ENCODE data around the gene CORT.
A peak's percentile ranks its signal among the peaks of the same experiment; 100 is the strongest.
"Not testable (repeated sequence)": the region's sequence is repeated elsewhere in the genome, so short reads cannot be mapped to it uniquely, and the experiment has no call there.

The CORT gene

DNA sequence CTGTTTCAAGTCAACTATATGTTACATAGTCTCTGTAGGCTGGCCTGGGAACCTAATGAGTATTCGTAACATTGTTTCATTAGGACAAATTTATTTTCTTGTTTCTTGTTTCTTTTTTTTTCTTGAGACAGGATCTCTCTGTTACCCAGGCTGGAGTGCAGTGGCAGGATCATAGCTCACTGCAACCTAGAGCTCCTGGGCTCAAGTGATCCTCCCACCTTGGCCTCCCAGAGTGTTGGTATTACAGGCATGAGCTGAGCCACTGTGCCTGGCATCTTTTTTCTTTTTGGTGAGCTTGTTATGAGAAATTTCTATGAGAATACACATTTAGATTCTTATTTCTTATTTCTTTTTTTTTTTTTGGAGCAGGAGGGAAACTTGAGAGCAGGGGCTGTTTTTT is 12.8 kb upstream of the CORT start:
- no peak for DNase-seq

DNA sequence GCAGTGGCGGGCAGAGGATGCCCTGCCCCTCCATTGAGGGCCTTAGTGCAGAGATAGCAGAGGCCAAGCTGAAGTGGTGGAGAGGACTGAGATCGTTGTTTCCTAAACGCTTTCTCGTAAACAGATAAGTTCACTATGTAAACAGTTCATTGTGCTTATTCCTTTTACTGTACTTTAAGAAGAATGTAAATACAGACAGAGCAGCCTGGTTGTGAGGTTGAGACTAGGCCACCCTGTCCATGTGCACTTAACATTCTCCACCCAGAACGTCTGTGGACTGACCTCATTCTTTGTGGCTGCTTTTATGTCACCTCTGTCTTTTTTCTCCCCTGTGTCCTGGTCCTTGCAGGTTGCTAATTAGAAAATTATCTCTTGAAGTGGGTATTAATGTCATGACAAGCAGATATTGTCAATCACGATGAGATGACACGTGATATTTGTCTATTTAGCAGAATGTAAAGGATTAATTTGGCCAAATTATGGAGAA is 11.1 kb upstream of the CORT start:
- no peak for DNase-seq

GRCh38 chr1:10440305-10440704 is 9.5 kb upstream of the CORT start:
- no peak for DNase-seq

- DNase-seq = no peak
Measured at GRCh38 chr1:10440794-10441193, 9.0 kb upstream of the CORT start.

GRCh38 chr1:10444248-10444647 is 5.6 kb upstream of the CORT start:
- DNase-seq = no peak

DNA sequence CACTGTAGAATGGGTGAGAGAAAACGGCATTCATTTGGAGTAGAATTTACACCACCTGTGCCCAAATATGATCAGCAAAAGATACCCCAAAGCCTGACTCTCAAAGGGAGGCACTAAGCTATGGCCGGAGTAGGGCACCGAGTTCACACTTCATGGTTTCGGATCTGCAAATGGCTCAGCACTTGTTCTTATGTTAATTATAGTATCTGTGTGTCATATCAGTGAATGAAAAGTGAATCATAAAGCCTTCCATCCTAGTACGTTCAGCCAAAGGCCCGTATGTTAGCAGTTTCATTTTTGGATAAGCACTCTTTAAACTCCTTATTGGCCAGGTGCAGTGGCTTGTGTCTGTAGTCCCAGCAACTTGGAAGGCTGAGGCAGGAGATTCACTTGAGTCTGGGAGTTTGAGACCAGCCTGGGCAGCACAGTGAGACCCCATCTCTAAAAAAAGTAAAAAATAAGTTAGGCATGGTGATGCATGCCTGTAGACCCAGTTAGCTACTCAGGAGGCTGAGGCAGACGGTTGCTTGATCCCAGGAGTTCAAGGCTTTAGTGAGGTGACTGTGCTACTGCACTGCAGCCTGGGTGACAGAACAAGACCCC is 4.9 kb upstream of the CORT start:
- no peak for DNase-seq

GRCh38 chr1:10446790-10447422 is 2.9 kb upstream of the CORT start:
- DNase-seq = no peak

GRCh38 chr1:10450156-10450814 is 454 bp downstream of the CORT start:
- DNase-seq = no peak

DNA sequence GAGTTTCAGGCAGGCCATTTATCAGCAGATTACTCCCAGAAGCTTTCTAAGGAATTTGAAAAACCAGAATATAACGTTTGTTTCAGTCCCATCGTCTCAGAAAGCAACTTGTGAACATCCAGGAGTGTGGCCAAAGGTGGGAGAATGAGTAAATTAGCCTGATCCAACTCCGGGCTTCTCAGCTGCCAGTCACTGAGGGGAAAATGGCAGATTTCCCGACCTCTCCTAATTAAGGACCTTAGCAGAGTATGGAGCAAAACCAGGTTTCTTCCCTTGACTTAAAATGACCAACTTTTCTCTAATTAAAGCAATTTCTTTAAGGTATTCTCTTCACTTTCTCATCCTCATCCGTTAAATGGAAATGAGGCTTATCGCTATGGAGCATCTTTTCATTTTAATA is 1.0 kb downstream of the CORT start:
- no peak for DNase-seq

GRCh38 chr1:10451287-10451686 is 1.5 kb downstream of the CORT start:
- no peak for DNase-seq

GRCh38 chr1:10456048-10456447 is 6.2 kb downstream of the CORT start:
- DNase-seq = no peak

DNA sequence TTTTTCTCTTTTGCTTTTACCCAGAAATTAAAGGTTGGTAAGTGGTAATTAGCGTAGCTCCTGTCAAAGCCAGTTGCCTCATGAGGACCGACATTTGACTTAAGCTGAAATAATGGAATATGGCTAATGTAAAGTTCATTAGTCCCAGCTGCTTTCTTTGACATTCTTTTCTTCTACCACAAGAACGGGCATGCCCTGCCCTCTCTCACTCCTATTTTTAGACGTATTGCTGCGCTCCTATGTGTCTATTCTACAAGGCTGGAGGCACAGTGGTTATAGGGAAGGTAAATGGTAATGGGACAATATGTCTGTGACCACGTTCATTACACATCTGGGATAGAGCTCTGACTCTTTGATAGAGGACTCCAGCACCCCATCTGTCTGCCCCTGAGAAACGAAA is 6.8 kb downstream of the CORT start:
- DNase-seq = no peak

DNA sequence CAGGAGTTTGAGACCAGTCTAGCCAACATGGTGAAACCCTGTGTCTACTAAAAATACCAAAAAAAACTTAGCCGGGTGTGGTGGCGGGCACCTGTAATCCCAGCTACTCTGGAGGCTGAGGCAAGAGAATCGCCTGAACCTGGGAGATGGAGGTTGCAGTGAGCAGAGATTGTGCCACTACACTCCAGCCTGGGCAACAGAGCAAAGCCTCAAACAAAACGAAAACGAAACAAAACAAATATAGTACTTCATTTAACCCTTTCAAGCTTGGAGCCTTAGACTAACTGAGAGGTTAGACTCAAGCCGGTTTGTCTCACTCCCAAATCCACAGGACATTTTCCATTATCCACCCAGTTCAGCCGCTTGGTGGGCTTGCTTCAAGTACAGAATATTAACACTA is 7.6 kb downstream of the CORT start:
- not testable (repeated sequence) for DNase-seq

GRCh38 chr1:10457875-10458274 is 8.0 kb downstream of the CORT start:
- DNase-seq = no peak

DNA sequence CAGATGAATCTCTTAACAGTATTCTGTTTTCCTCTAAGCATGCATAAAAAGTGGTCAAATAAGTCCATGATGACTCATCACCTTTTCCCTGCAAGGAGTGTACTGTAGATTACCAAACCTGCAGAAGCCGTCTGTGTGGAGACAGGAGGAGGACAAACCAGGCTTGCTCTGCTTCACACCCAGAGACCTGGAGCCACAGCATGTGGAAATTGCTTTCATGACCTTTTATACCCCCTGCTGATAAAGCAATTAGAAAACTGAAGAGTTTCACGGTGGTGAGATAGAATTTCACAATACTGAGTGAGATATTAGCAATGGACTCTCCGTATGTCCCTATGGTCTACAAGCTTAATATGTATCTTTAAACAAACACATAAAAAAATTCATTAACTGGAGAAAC is 9.4 kb downstream of the CORT start:
- DNase-seq = no peak

GRCh38 chr1:10467078-10467477 is 17.2 kb downstream of the CORT start:
- no peak for DNase-seq

DNA sequence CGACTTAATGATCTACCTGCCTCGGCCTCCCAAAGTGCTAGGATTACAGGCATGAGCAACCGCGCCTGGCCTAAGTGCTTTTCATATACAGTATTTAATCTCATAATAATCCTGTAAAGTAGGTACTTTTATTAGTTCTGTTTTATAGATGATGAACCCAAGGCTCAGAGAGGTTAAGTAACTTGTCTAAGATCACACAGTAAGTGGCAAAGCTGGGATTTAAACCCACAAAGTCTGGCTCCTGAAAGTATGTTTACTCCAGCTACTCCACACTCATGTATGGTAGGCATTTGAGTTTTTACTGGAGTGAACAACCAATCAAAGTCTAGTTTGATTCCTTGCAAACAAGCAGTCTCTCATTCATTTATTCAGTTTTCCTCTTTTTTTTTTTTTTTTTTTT is 20.2 kb downstream of the CORT start:
- DNase-seq = no peak

- peak in 2 of 56 donors; percentile 50 to 53 for DNase-seq
Measured at GRCh38 chr1:10471411-10472219, 21.8 kb downstream of the CORT start.

- peak; percentile 35 to 98 (median 88) for DNase-seq
Measured at GRCh38 chr1:10472220-10473144, 22.7 kb downstream of the CORT start, which contains the start of gene DFFA. Gene DFFA, minus strand, starts transcription at chr1:10472529. Its CDS starts 71 bp downstream, at chr1:10472458.

- no peak for DNase-seq
Measured at GRCh38 chr1:10473145-10473765, 23.4 kb downstream of the CORT start.

Measured in amygdala (tissue), 56 donors.